Activated naive CD8-positive, alpha-beta T cell treated with anti-CD3 and anti-CD28 coated beads, Interleukin-2, amount 10 ng/mL, durations not matched to agents 7 days and 5 days (primary cell): ENCODE measurements around the gene GSPT2. TPM values are rescaled to one million over a fixed set of nuclear protein-coding genes. Genes with fewer than 3 reads are reported as not detected.
"Not testable (repeated sequence)": the region's sequence is repeated elsewhere in the genome, so short reads cannot be mapped to it uniquely, and the experiment has no call there.

ENCODE experiments used
- ATAC-seq: fragments of 150-1000 bp; cut with Tn5 transposase; one replicate; pipeline ENCODE4 v1.10.0; 2021; ENCODE audit warnings: low read depth, moderate library complexity
- POLR2A ChIA-PET: fragments of 350-600 bp; sonication (Branson Sonifier 250); formaldehyde crosslinking; loops from one replicate; lab custom pipeline; 2021; ENCODE audit warnings: antibody characterized with exemption; lab: Charles Lee
- DNase-seq: peaks from one replicate; pipeline ENCODE4 v3.0.0; 2021
- H3K27ac Mint-ChIP-seq: one replicate; pipeline ENCODE4 v1.8.0; 2022; ENCODE audit warnings: mild to moderate bottlenecking, mixed read lengths
- H3K27me3 Mint-ChIP-seq: one replicate; pipeline ENCODE4 v1.8.0; 2022; ENCODE audit warnings: mild to moderate bottlenecking, moderate library complexity, mixed read lengths
- H3K36me3 Mint-ChIP-seq: one replicate; pipeline ENCODE4 v1.8.0; 2021; ENCODE audit warnings: mild to moderate bottlenecking, mixed read lengths
- H3K4me1 Mint-ChIP-seq: one replicate; pipeline ENCODE4 v1.8.0; 2021; ENCODE audit warnings: mixed read lengths
- H3K4me3 Mint-ChIP-seq: one replicate; pipeline ENCODE4 v1.8.0; 2022; ENCODE audit warnings: mild to moderate bottlenecking, moderate library complexity, mixed read lengths
- H3K9me3 Mint-ChIP-seq: one replicate; pipeline ENCODE4 v1.8.0; 2021; ENCODE audit warnings: mixed read lengths
- total RNA-seq, 2 experiments: library from RNA; stranded (reverse); gene quantifications; one replicate each; pipeline ENCODE4 v1.2.3, GENCODE V29; 2021

The GSPT2 gene
- total RNA-seq = 10 to 100 TPM; 13.2 to 14.3 TPM

DNA sequence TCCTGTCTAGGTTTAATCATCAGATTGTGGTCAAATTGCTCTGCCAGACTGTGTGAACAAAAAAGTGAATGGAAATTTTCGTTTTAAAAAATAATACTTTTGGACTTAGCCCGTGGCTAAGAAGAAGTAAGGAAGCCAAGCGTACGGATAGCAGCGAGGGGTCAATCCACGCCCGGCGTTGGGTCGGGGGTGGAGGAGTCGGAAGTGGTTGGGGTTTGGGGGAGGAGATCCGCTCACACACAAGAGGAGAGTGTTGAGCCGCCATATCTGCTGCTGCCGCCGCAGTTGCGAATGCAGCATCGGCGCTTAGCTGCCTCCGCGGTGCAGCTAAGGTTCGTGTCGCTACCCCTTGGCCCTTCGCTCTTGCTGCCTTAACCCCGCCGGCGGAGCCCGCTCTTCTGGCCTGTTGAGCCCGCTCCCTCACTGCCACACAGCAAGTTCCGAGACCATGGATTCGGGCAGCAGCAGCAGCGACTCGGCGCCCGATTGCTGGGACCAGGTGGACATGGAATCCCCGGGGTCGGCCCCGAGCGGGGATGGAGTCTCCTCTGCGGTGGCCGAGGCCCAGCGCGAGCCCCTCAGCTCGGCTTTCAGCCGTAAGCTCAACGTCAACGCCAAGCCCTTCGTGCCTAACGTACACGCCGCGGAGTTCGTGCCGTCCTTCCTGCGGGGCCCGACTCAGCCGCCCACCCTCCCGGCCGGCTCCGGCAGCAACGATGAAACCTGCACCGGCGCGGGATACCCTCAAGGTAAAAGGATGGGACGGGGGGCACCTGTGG, at the start of gene GSPT2:
Gene GSPT2 (plus strand): TSS at position 264 of the 779 bp plus-strand sequence. CDS start 185 bp downstream, at position 449.
- DNase-seq (peak; percentile 68), ATAC-seq (peak; percentile 95)
- Mint-ChIP-seq H3K4me3 (peak within 1 kb of the TSS; percentile 93), H3K9me3 (peaks cover 10% of the 10 kb centered on the region), H3K27ac (peak within 1 kb of the TSS; percentile 88), H3K36me3 (peaks cover 26% of the 10 kb centered on the region), H3K4me1 (peaks cover 14% of the 10 kb centered on the region), H3K27me3 (peaks cover 9% of the 10 kb centered on the region)
- POLR2A ChIA-PET = no interaction called here

DNA sequence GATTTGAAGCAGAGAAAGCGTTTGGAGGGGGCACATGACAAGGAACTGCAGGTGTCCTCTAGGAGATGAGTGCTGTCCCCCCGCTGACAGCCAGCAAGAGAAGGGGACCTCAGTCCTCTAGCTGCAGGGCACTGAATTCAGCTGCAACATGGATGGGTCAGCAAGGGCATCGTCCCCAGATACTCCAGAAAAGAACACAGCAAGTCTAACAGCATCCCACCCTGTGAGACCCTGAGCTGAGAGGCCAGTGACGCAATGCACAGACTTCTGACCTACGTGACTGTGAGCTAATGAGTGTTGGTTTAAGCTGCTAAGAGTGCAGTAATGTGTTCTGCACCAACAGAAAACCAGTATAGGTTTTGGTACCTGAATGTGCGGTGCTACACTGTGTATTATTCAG, 49.0 kb upstream of the GSPT2 start:
- H3K9me3 Mint-ChIP-seq = no peaks in the 10 kb centered on the region
- no peaks in the 10 kb centered on the region for H3K27me3 Mint-ChIP-seq
- POLR2A ChIA-PET = no interaction called here
- H3K27ac Mint-ChIP-seq = no peak overlapping the region
- H3K36me3 Mint-ChIP-seq = no peaks in the 10 kb centered on the region
- H3K4me1 Mint-ChIP-seq = no peaks in the 10 kb centered on the region
- ATAC-seq (no peak), DNase-seq (no peak)
- H3K4me3 Mint-ChIP-seq = no peak overlapping the region

DNA sequence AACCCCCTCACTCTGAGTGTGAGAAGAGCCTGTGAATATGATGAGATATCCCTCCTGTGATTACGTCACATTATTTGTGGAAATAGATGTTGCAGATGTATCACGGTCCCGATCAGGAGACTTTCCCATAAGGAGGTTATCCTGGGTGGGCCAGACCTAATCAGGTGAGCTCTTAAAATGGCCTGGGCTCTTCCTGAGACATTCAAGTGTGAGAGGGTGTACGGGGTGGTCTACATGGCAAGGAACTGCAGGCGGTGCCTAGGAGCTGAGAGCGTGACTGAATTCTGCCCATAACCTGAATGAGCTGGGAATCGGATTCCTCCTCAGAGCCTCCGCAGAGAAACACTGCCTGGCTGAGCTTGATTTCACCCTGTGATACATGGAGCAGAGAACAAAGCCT, 45.8 kb upstream of the GSPT2 start:
- Mint-ChIP-seq H3K36me3 (no peaks in the 10 kb centered on the region), H3K4me3 (no peak overlapping the region), H3K4me1 (no peaks in the 10 kb centered on the region), H3K27ac (no peak overlapping the region), H3K9me3 (no peaks in the 10 kb centered on the region), H3K27me3 (no peaks in the 10 kb centered on the region)
- DNase-seq (no peak), ATAC-seq (no peak)
- POLR2A ChIA-PET = no interaction called here

DNA sequence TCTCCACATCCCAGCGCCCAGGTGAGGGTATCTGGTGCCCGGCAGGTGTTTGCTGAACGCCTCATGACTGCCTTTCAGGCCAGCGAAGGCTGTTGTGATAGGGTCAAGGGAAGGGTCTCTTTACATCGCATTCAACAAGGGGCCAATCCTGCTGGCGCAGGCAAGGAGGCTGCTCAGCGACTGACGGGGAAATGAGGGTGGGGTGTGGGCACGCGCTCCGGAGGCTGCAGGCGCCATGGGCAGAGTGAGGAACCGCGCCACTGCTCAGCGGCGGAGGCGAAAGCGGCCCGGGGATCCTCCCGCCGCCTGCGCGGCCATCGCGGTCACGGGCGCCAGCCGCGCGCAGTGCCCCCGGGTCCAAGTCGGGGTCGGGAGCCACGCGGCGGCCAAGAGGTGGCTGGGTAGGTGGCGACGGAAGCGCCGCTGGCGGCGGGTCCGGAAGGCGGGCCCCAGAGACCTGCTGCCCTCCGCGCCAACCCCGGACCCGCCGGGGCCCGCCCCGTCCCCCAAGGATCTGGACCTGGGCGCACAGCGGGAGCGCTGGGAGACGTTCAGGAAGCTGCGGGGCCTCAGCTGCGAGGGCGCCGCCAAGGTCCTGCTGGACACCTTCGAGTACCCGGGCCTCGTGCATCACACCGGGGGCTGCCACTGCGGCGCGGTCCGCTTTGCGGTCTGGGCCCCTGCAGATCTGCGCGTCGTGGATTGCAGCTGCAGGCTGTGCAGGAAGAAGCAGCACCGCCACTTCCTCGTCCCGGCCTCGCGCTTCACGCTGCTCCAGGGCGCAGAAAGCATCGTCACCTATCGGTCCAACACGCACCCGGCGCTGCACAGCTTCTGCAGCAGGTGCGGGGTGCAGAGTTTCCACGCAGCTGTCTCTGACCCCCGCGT, 32.7 kb upstream of the GSPT2 start, which contains the start of gene CENPVL1:
Gene CENPVL1 (plus strand): TSS at position 236 of the 888 bp plus-strand sequence. CDS start 0 bp downstream, at position 236.
- POLR2A ChIA-PET, ATAC-seq, H3K27me3 Mint-ChIP-seq, H3K36me3 Mint-ChIP-seq, H3K4me3 Mint-ChIP-seq, DNase-seq, H3K4me1 Mint-ChIP-seq, H3K27ac Mint-ChIP-seq, H3K9me3 Mint-ChIP-seq: not testable (repeated sequence)

DNA sequence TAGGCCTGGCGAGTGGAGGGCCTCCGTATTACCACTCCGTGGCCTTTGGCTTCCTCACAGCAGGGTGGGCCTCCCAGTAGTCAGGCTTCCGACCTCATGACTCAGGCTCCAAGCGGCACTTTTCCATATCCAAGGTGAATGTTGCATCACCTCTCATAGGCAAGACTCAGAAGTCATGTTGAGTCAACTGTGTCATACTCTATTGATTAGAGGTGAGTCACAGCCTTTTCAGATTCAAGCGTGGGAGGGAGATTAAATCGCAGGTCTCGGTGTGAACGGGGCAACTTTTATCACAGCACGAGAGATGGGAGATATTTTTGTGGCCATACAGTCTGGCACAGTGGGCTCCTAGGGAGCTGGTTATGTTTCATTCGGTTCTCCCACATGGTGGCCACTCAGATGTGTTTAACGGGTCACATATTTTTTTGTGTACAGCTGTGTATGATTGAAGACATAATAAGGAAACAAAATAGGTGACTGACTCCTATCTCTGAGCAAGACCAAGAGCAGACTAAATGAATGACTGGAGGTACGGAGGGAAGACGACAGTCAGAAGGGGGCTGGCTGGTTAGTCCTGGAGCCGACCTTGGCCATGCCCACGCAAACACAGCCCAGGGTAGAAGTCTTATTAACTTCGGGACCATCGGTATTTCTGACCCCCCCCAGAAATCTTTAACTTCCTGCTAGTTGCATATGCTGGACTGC, 30.1 kb upstream of the GSPT2 start:
- H3K4me1 Mint-ChIP-seq, H3K27ac Mint-ChIP-seq, DNase-seq, H3K9me3 Mint-ChIP-seq, H3K36me3 Mint-ChIP-seq, H3K4me3 Mint-ChIP-seq, ATAC-seq, H3K27me3 Mint-ChIP-seq, POLR2A ChIA-PET: not testable (repeated sequence)

DNA sequence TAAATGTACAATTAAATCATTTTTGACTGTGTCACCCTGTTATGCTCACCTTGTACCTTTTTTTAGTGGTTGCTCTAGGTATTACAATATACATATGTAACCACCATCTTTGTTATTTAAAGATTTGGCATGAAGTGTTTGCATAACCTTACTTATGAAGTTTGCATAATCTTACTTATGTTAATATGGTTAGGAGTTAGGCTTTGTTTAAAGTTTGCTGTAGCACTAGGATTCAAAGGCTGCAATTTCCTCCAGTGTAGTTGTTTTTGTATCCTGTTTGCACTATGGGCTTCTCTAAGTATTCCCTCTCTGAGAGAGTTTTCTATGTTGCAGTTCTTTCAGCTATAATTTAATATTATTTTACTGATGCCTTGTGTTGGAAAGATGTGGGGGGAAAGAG, 15.0 kb upstream of the GSPT2 start:
- ATAC-seq = no peak
- Mint-ChIP-seq H3K4me1 (no peaks in the 10 kb centered on the region), H3K27ac (no peak overlapping the region), H3K4me3 (no peak overlapping the region), H3K27me3 (peaks cover 8% of the 10 kb centered on the region), H3K9me3 (no peaks in the 10 kb centered on the region), H3K36me3 (no peaks in the 10 kb centered on the region)
- POLR2A ChIA-PET = no interaction called here
- DNase-seq = no peak

DNA sequence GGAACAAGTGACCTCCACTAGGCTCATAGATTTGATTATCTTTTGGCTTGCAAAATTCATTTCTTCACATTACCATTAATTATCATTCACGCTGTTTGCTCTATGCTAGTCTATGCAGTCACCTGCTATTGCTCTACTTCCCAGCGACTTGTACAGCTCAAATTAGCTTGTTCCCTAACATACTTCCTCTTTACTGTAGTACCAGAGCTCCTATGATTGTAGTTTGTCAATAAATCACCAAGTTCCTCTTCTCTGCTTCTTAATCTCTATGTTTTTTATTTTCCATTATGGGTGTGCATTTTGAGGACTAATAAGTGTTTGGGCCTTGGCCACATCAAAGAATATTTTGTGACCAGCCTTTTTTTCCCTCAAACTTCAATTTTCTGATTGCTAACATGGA, 6.2 kb upstream of the GSPT2 start:
- no peak for ATAC-seq
- Mint-ChIP-seq H3K4me1 (no peaks in the 10 kb centered on the region), H3K4me3 (no peak overlapping the region)

DNA sequence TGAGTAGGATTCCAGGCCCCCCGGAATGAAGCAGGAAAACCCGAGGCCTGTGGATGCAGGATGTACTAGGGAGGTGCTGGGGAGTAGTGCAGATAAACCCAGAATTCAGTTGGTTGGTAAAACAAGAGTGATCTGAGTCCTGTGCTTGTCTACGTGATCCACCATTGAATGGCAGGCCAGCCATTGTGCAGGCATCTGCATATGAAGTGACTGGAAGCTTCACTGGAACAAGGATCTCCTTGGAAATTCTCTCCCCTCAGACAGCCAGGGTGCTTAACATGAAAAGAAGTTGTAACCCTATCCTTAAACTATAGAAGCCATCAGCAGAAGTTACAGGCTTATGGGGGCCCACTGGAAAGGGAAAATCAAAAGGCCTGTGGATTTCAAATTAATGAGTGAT, 656 bp upstream of the GSPT2 start:
- H3K36me3 Mint-ChIP-seq = peaks cover 26% of the 10 kb centered on the region
- peaks cover 10% of the 10 kb centered on the region for H3K9me3 Mint-ChIP-seq
- peaks cover 14% of the 10 kb centered on the region for H3K4me1 Mint-ChIP-seq
- peak overlapping the region; percentile 93 for H3K4me3 Mint-ChIP-seq
- H3K27ac Mint-ChIP-seq = peak overlapping the region; percentile 88
- no peak for DNase-seq
- POLR2A ChIA-PET = no interaction called here
- no peak for ATAC-seq
- peaks cover 9% of the 10 kb centered on the region for H3K27me3 Mint-ChIP-seq

More for the DNA sequence above, 6.2 kb upstream of the GSPT2 start:
- no peak overlapping the region for H3K27ac Mint-ChIP-seq
- DNase-seq = no peak
- H3K36me3 Mint-ChIP-seq = no peaks in the 10 kb centered on the region
- POLR2A ChIA-PET = no interaction called here
- H3K9me3 Mint-ChIP-seq = no peaks in the 10 kb centered on the region
- H3K27me3 Mint-ChIP-seq = peaks cover 18% of the 10 kb centered on the region

DNA sequence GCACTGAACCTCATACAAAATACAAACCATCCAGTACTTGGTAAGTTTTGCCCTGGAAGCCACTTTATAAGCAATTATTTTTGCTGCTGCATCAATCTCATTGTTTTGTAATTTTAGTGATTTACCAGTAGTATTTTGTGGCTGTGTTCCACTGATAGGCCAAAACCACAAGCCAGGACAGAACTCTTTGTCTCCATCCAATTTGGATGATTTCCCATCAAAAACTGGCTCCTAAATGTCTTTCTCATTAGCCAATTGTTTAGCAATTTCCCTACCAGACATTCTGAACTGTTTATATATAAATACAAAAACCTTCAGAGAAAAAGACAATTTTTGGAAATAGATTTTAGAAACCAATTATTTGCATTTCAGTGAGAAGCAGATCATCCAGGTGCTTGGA, 4.4 kb downstream of the GSPT2 start:
- peaks cover 10% of the 10 kb centered on the region for H3K9me3 Mint-ChIP-seq
- ATAC-seq (no peak), DNase-seq (no peak)
- H3K27ac Mint-ChIP-seq = no peak overlapping the region
- H3K4me3 Mint-ChIP-seq = no peak overlapping the region
- H3K4me1 Mint-ChIP-seq = peaks cover 14% of the 10 kb centered on the region
- H3K36me3 Mint-ChIP-seq = peaks cover 26% of the 10 kb centered on the region
- POLR2A ChIA-PET = no interaction called here
- no peaks in the 10 kb centered on the region for H3K27me3 Mint-ChIP-seq

DNA sequence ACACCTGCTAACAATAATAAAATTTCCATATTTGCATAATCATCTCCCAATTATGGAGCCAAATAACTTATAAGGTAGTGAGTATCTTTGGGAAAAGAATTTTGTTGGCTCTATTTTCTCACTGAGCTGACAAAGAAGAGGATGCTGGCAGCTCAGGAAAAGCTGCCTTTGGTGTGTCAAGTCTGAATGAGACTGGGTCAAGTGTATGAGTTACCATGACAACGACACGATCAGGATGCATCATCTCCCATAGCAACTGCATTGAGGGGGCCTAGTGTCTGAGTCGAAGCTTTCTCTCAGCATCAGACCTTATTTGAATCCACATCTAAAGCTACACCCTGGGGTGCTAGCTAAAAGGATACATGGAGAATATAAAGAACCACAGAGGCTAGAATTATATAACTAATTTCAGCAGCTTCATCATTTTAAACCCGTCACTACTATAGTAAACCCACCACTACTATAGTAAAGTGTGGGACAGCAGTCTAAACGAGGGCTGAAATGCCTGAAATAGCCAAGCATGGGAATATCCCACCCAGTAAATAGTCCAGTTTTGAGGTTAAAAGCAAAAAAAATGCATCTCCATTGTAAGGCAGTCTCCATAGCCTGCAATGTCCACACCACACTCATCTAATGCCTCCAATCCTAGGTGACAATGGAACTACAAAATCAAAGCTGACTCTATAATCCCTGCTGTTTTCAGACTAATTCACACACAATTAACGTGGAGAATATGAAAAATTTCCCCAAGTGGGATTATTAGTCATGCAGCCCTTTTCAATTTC, 16.0 kb downstream of the GSPT2 start:
- POLR2A ChIA-PET = no interaction called here
- H3K4me1 Mint-ChIP-seq = no peaks in the 10 kb centered on the region
- no peak for DNase-seq
- H3K27ac Mint-ChIP-seq = no peak overlapping the region
- H3K9me3 Mint-ChIP-seq = no peaks in the 10 kb centered on the region
- H3K4me3 Mint-ChIP-seq = no peak overlapping the region
- no peaks in the 10 kb centered on the region for H3K36me3 Mint-ChIP-seq
- peaks cover 2% of the 10 kb centered on the region for H3K27me3 Mint-ChIP-seq
- no peak for ATAC-seq

DNA sequence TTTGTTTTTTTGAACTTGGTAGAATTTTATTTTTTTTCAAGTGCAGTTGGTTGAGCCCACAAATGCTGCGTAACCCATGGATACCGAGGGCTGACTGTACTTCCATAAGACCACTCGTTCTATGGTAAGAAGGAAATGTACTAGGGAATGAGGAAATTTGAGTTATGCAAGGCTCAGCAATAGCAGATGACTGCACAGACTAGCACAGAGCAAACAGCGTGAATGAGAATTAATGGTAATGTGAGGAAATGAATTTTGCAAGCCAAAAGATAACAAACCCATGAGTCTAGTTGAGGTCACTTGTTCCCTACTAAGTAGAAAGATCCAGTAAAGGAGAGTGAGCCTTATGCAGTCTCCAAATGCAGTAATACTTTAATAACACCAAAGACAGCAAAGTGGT, 17.4 kb downstream of the GSPT2 start:
- H3K4me1 Mint-ChIP-seq = no peaks in the 10 kb centered on the region
- no peaks in the 10 kb centered on the region for H3K27me3 Mint-ChIP-seq
- POLR2A ChIA-PET = no interaction called here
- no peak overlapping the region for H3K27ac Mint-ChIP-seq
- ATAC-seq (no peak), DNase-seq (no peak)
- H3K36me3 Mint-ChIP-seq = no peaks in the 10 kb centered on the region
- H3K4me3 Mint-ChIP-seq = no peak overlapping the region
- H3K9me3 Mint-ChIP-seq = no peaks in the 10 kb centered on the region

DNA sequence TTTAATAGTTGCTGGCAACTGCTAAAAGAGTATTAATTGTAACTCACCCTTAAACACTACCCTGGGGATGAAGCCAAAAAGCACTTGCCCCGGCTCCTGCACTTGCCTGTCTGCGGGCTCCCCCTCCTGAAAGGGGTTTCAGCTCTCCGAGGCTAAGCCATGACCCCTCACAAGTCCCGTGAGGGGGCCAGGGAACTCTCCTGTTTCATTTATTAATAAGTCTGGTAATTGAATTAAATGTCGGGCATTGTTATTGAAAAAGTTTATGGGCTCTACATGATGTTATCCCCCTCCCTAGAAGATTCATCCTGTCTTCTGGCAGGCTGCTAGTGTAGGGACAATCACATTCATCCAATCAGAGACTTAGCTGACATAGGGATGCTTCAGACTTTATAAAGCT, 23.3 kb downstream of the GSPT2 start:
- POLR2A ChIA-PET = no interaction called here
- DNase-seq = no peak
- no peak overlapping the region for H3K4me3 Mint-ChIP-seq
- no peaks in the 10 kb centered on the region for H3K36me3 Mint-ChIP-seq
- H3K27ac Mint-ChIP-seq = no peak overlapping the region
- H3K4me1 Mint-ChIP-seq = no peaks in the 10 kb centered on the region
- ATAC-seq = no peak
- no peaks in the 10 kb centered on the region for H3K27me3 Mint-ChIP-seq
- no peaks in the 10 kb centered on the region for H3K9me3 Mint-ChIP-seq

DNA sequence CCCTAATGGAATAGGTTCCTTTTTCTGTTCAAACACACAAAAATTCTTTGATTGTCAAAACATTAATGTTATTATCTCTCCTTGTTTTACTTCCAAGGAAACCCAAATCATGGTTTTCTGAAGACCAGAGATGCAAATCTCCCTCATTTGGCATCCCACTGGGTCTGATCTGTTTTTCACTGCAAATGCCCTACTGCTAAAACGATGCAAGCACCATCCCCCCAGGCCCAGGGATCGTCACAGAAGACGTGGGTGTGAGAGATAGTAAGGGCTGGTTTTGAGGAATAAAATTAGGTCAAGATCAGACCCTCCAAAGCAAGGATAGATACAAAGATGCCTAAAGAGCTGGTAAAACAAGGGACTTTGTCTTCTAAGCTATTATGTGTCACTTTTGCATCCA, 33.6 kb downstream of the GSPT2 start:
- DNase-seq = no peak
- POLR2A ChIA-PET = no interaction called here
- ATAC-seq = no peak
- H3K27me3 Mint-ChIP-seq = peaks cover 9% of the 10 kb centered on the region
- no peak overlapping the region for H3K27ac Mint-ChIP-seq
- H3K4me3 Mint-ChIP-seq = no peak overlapping the region
- H3K9me3 Mint-ChIP-seq = no peaks in the 10 kb centered on the region
- no peaks in the 10 kb centered on the region for H3K4me1 Mint-ChIP-seq
- no peaks in the 10 kb centered on the region for H3K36me3 Mint-ChIP-seq
